ENCODE data around the gene GPR15LG. TPM values are rescaled to one million over a fixed set of nuclear protein-coding genes. Genes with fewer than 3 reads are reported as not detected.
"Not testable (repeated sequence)": the region's sequence is repeated elsewhere in the genome, so short reads cannot be mapped to it uniquely, and the experiment has no call there.

The GPR15LG gene
- polyA plus RNA-seq, 2 donors = 273 to 321 TPM

- Histone ChIP-seq H3K4me3 (ENCODE audit: low read depth in 1 of 2, low read length in 2 of 2) (peak overlapping the region in 1 of 2 donors; percentile 21), H3K27ac (ENCODE audit: low read depth in 2 of 2, low read length in 1 of 2) (peak overlapping the region in 1 of 2 donors; percentile 55), H3K4me1 (ENCODE audit: control insufficient read depth in 2 of 2, insufficient read depth in 2 of 2, low read length in 1 of 2) (peaks cover 9 to 41% of the 10 kb centered on the region in 2 donors), H3K36me3 (ENCODE audit: control insufficient read depth in 2 of 2, insufficient read depth in 2 of 2, low read length in 1 of 2) (peaks cover 0 to 1% of the 10 kb centered on the region in 2 donors), H3K27me3 (ENCODE audit: control insufficient read depth in 1 of 2, insufficient read depth in 2 of 2, low read length in 2 of 2) (no peaks in the 10 kb centered on the region), H3K9me3 (ENCODE audit: control insufficient read depth in 2 of 2, insufficient read depth in 1 of 2, low read depth in 1 of 2, low read length in 1 of 2) (peaks cover 0 to 3% of the 10 kb centered on the region in 2 donors)
- 83 to 87% methylated on average over 6 of the region's 6 CpGs for WGBS, 2 donors
These were observed 1.8 kb downstream of the GPR15LG start for GRCh38 chr10:84175436-84175835.

DNA sequence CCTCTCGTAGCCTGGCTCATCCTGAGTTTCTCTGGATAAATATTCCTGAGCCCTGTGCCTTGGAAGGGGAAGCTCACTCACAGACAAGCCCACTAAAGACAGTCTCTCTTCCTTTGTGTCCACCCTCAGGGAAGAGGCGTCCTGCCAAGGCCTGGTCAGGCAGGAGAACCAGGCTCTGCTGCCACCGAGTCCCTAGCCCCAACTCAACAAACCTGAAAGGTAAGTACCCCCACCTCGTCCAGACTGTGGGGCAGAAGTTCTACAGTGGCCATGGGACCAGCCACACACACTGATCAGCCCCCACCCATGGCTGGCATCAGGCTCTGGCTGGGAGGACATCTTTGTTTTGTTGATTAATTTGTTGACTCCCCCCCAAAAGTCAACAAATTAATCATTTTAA is 2.8 kb downstream of the GPR15LG start:
- Histone ChIP-seq H3K9me3 (ENCODE audit: control insufficient read depth in 2 of 2, insufficient read depth in 1 of 2, low read depth in 1 of 2, low read length in 1 of 2) (peaks cover 0 to 3% of the 10 kb centered on the region in 2 donors), H3K4me3 (ENCODE audit: low read depth in 1 of 2, low read length in 2 of 2) (no peak overlapping the region), H3K4me1 (ENCODE audit: control insufficient read depth in 2 of 2, insufficient read depth in 2 of 2, low read length in 1 of 2) (peaks cover 9 to 41% of the 10 kb centered on the region in 2 donors), H3K36me3 (ENCODE audit: control insufficient read depth in 2 of 2, insufficient read depth in 2 of 2, low read length in 1 of 2) (peaks cover 0 to 1% of the 10 kb centered on the region in 2 donors), H3K27me3 (ENCODE audit: control insufficient read depth in 1 of 2, insufficient read depth in 2 of 2, low read length in 2 of 2) (no peaks in the 10 kb centered on the region), H3K27ac (ENCODE audit: low read depth in 2 of 2, low read length in 1 of 2) (peak overlapping the region; percentile 68 to 82)
- 53 to 60% methylated on average over 4 of the region's 4 CpGs for WGBS, 2 donors

DNA sequence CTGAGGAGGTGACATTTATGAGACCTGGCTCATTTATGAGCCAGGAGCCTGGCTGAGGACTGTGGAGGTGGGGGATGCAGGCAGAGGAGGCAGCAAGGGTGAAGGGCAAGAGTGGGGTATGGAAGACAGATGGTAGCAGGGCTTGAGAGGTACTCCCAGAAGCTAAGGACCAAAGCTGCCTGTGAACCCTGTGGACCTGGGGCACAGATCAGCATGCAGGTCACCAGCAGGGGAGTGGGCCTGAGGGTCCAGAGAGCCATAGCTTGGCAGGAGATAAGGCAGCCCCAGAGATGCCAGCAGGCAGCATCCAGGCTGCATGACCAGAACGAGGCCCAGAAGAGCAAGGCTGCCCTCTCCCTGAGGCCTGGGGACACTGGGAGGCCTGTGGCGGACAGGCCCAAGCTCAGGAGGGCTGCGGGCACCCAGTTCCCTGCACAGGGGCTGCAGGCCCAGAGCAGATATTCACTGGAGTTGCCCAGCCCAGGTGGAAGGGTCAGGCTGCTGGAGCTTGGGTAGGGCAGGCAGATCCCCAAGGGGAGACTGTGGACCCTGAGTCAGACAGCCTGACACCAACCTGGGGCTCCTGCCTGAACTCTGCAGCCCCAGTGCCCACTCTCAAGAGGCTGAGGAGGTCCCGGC is 3.4 kb downstream of the GPR15LG start:
- no peak overlapping the region for H3K4me3 ChIP-seq (ENCODE audit: low read depth in 1 of 2, low read length in 2 of 2)
- 71 to 85% methylated on average over 4 of the region's 4 CpGs for WGBS, 2 donors
- no peaks in the 10 kb centered on the region for H3K27me3 ChIP-seq (ENCODE audit: control insufficient read depth in 1 of 2, insufficient read depth in 2 of 2, low read length in 2 of 2)
- H3K36me3 ChIP-seq (ENCODE audit: control insufficient read depth in 2 of 2, insufficient read depth in 2 of 2, low read length in 1 of 2) = peaks cover 0 to 1% of the 10 kb centered on the region in 2 donors
- peak overlapping the region; percentile 68 to 82 for H3K27ac ChIP-seq (ENCODE audit: low read depth in 2 of 2, low read length in 1 of 2)
- H3K9me3 ChIP-seq (ENCODE audit: control insufficient read depth in 2 of 2, insufficient read depth in 1 of 2, low read depth in 1 of 2, low read length in 1 of 2) = peaks cover 0 to 3% of the 10 kb centered on the region in 2 donors
- peaks cover 9 to 41% of the 10 kb centered on the region in 2 donors for H3K4me1 ChIP-seq (ENCODE audit: control insufficient read depth in 2 of 2, insufficient read depth in 2 of 2, low read length in 1 of 2)

DNA sequence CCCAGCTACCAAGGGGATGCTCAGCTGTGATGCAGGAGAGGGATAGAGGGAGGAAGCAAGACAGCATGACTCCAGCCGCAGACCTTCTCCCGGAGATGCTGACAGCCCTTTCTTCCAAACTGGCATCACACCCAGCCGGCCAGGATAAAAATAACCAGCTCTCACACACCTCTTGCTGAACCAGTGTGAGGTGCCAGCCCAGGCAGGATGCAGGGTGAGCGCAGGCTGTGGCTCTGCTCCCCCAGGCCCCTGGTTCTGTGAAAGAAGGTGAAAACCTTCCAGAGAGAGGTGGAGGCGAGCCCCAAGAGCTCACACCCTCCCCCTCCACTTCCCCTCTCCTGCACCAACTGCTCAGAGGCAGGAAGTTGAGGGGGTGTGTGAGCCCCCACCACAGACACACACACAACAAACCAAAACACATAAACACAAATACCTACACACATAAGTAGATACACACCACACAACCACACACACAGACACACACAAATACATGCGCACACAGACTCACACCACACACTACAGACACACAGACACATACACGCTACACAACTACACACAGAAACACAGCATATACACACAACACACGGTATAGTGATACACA is 4.0 kb downstream of the GPR15LG start:
- Histone ChIP-seq H3K9me3 (ENCODE audit: control insufficient read depth in 2 of 2, insufficient read depth in 1 of 2, low read depth in 1 of 2, low read length in 1 of 2) (peaks cover 0 to 3% of the 10 kb centered on the region in 2 donors), H3K4me3 (ENCODE audit: low read depth in 1 of 2, low read length in 2 of 2) (no peak overlapping the region), H3K36me3 (ENCODE audit: control insufficient read depth in 2 of 2, insufficient read depth in 2 of 2, low read length in 1 of 2) (peaks cover 0 to 1% of the 10 kb centered on the region in 2 donors), H3K27ac (ENCODE audit: low read depth in 2 of 2, low read length in 1 of 2) (peak overlapping the region; percentile 68 to 82), H3K27me3 (ENCODE audit: control insufficient read depth in 1 of 2, insufficient read depth in 2 of 2, low read length in 2 of 2) (no peaks in the 10 kb centered on the region), H3K4me1 (ENCODE audit: control insufficient read depth in 2 of 2, insufficient read depth in 2 of 2, low read length in 1 of 2) (peaks cover 7 to 36% of the 10 kb centered on the region in 2 donors)
- 41 to 46% methylated on average over 8 of the region's 8 CpGs for WGBS, 2 donors

GRCh38 chr10:84178160-84178609 is 4.6 kb downstream of the GPR15LG start:
- WGBS, 2 donors = 83 to 91% methylated on average over 3 of the region's 3 CpGs
- H3K4me1 ChIP-seq (ENCODE audit: control insufficient read depth in 2 of 2, insufficient read depth in 2 of 2, low read length in 1 of 2) = peaks cover 2 to 31% of the 10 kb centered on the region in 2 donors
- H3K27ac ChIP-seq (ENCODE audit: low read depth in 2 of 2, low read length in 1 of 2) = peak overlapping the region; percentile 68 to 82
- peaks cover 0 to 3% of the 10 kb centered on the region in 2 donors for H3K9me3 ChIP-seq (ENCODE audit: control insufficient read depth in 2 of 2, insufficient read depth in 1 of 2, low read depth in 1 of 2, low read length in 1 of 2)
- H3K36me3 ChIP-seq (ENCODE audit: control insufficient read depth in 2 of 2, insufficient read depth in 2 of 2, low read length in 1 of 2) = peaks cover 0 to 1% of the 10 kb centered on the region in 2 donors
- H3K27me3 ChIP-seq (ENCODE audit: control insufficient read depth in 1 of 2, insufficient read depth in 2 of 2, low read length in 2 of 2) = no peaks in the 10 kb centered on the region
- no peak overlapping the region for H3K4me3 ChIP-seq (ENCODE audit: low read depth in 1 of 2, low read length in 2 of 2)

- peak overlapping the region; percentile 63 to 85 for H3K27ac ChIP-seq (ENCODE audit: low read depth in 2 of 2, low read length in 1 of 2)
- peaks cover 0 to 30% of the 10 kb centered on the region in 2 donors for H3K4me1 ChIP-seq (ENCODE audit: control insufficient read depth in 2 of 2, insufficient read depth in 2 of 2, low read length in 1 of 2)
- peaks cover 0 to 1% of the 10 kb centered on the region in 2 donors for H3K36me3 ChIP-seq (ENCODE audit: control insufficient read depth in 2 of 2, insufficient read depth in 2 of 2, low read length in 1 of 2)
- 34 to 49% methylated on average over 12 of the region's 12 CpGs for WGBS, 2 donors
- H3K9me3 ChIP-seq (ENCODE audit: control insufficient read depth in 2 of 2, insufficient read depth in 1 of 2, low read depth in 1 of 2, low read length in 1 of 2) = peaks cover 0 to 3% of the 10 kb centered on the region in 2 donors
- H3K27me3 ChIP-seq (ENCODE audit: control insufficient read depth in 1 of 2, insufficient read depth in 2 of 2, low read length in 2 of 2) = no peaks in the 10 kb centered on the region
- H3K4me3 ChIP-seq (ENCODE audit: low read depth in 1 of 2, low read length in 2 of 2) = no peak overlapping the region
These were observed 5.6 kb downstream of the GPR15LG start for GRCh38 chr10:84179059-84179710.

GRCh38 chr10:84180386-84180785 is 6.8 kb downstream of the GPR15LG start:
- peaks cover 0 to 30% of the 10 kb centered on the region in 2 donors for H3K4me1 ChIP-seq (ENCODE audit: control insufficient read depth in 2 of 2, insufficient read depth in 2 of 2, low read length in 1 of 2)

DNA sequence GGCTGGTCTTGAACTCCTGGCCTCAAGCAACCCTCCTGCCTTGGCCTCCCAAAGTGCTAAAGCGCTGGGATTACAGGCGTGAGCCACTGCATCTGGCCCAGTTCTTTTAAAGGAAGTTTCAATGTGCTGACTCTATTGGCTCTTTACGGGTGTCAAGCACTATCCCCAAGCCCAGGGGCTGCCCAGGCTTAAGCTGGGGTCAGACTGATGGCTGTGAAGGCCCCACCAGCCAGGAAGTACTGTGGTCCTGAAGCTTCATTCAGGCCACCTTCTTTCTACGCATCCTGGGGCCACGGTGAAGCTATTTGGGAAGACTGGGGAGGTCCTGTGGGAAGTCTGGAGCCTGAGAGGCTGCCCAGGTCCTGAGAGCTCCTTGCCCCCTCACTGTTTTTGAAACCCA is 8.0 kb downstream of the GPR15LG start:
- Histone ChIP-seq H3K27me3 (ENCODE audit: control insufficient read depth in 1 of 2, insufficient read depth in 2 of 2, low read length in 2 of 2) (no peaks in the 10 kb centered on the region), H3K27ac (ENCODE audit: low read depth in 2 of 2, low read length in 1 of 2) (no peak overlapping the region), H3K9me3 (ENCODE audit: control insufficient read depth in 2 of 2, insufficient read depth in 1 of 2, low read depth in 1 of 2, low read length in 1 of 2) (peaks cover 0 to 3% of the 10 kb centered on the region in 2 donors), H3K4me3 (ENCODE audit: low read depth in 1 of 2, low read length in 2 of 2) (no peak overlapping the region), H3K4me1 (ENCODE audit: control insufficient read depth in 2 of 2, insufficient read depth in 2 of 2, low read length in 1 of 2) (peaks cover 0 to 24% of the 10 kb centered on the region in 2 donors), H3K36me3 (ENCODE audit: control insufficient read depth in 2 of 2, insufficient read depth in 2 of 2, low read length in 1 of 2) (peaks cover 0 to 1% of the 10 kb centered on the region in 2 donors)
- WGBS, 2 donors = 85 to 94% methylated on average over 5 of the region's 5 CpGs

More at GRCh38 chr10:84180386-84180785, 6.8 kb downstream of the GPR15LG start:
- not testable (repeated sequence) for H3K9me3 ChIP-seq (ENCODE audit: control insufficient read depth in 2 of 2, insufficient read depth in 1 of 2, low read depth in 1 of 2, low read length in 1 of 2); H3K36me3 ChIP-seq (ENCODE audit: control insufficient read depth in 2 of 2, insufficient read depth in 2 of 2, low read length in 1 of 2); H3K4me3 ChIP-seq (ENCODE audit: low read depth in 1 of 2, low read length in 2 of 2); H3K27me3 ChIP-seq (ENCODE audit: control insufficient read depth in 1 of 2, insufficient read depth in 2 of 2, low read length in 2 of 2)
- peak overlapping the region; percentile 26 to 30 for H3K27ac ChIP-seq (ENCODE audit: low read depth in 2 of 2, low read length in 1 of 2)
- WGBS, 2 donors = 84 to 90% methylated on average over 16 to 20 of the region's 22 CpGs

GRCh38 chr10:84184517-84184916 is 10.9 kb downstream of the GPR15LG start:
- Histone ChIP-seq H3K9me3 (ENCODE audit: control insufficient read depth in 2 of 2, insufficient read depth in 1 of 2, low read depth in 1 of 2, low read length in 1 of 2) (no peaks in the 10 kb centered on the region), H3K4me1 (ENCODE audit: control insufficient read depth in 2 of 2, insufficient read depth in 2 of 2, low read length in 1 of 2) (peaks cover 0 to 2% of the 10 kb centered on the region in 2 donors), H3K4me3 (ENCODE audit: low read depth in 1 of 2, low read length in 2 of 2) (no peak overlapping the region), H3K27ac (ENCODE audit: low read depth in 2 of 2, low read length in 1 of 2) (peak overlapping the region in 1 of 2 donors; percentile 19), H3K27me3 (ENCODE audit: control insufficient read depth in 1 of 2, insufficient read depth in 2 of 2, low read length in 2 of 2) (no peaks in the 10 kb centered on the region), H3K36me3 (ENCODE audit: control insufficient read depth in 2 of 2, insufficient read depth in 2 of 2, low read length in 1 of 2) (no peaks in the 10 kb centered on the region)
- WGBS, 2 donors = 47 to 57% methylated on average over 4 of the region's 4 CpGs

Data from esophagus (tissue), 2 donors.